GM12878 (cell line): ENCODE results near the gene WDR77. TPM values are rescaled to one million over a fixed set of nuclear protein-coding genes. Genes with fewer than 3 reads are reported as not detected.

Experiments used
- ATAC-seq: fragments of 200-7000 bp; cut with Tn5 transposase; 3 replicates; pipeline ENCODE4 v1.9.1; 2020; ENCODE audit warnings: mild to moderate bottlenecking, moderate library complexity
- BruUV-seq: library from RNA; stranded (reverse); fragments of 400-500 nt; replicated peaks from 2 replicates; lab custom pipeline; 2021; lab: Mats Ljungman, UMichigan
- CTCF ChIA-PET: fragments of 300-600 bp; sonication (Branson Sonifier 250); formaldehyde crosslinking; extraction: SDS; loops from one replicate; lab custom pipeline; 2021; ENCODE audit warnings: inconsistent platforms; lab: Yijun Ruan, JAX
- POLR2A ChIA-PET: fragments of 350-600 bp; formaldehyde crosslinking; extraction: SDS; loops from one replicate; lab custom pipeline; 2021; ENCODE audit warnings: inconsistent platforms; lab: Charles Lee
- RAD21 ChIA-PET: fragments of 300-600 bp; sonication (Branson Sonifier 250); formaldehyde crosslinking; loops from one replicate; lab custom pipeline; 2023; ENCODE audit warnings: antibody characterized with exemption; ENCODE audit not compliant: unreplicated experiment; lab: Charles Lee
- SMC1A ChIA-PET: fragments of 300-600 bp; sonication (Branson Sonifier 250); formaldehyde crosslinking; loops from one replicate; lab custom pipeline; 2023; ENCODE audit not compliant: unreplicated experiment, uncharacterized antibody; lab: Charles Lee
- DNase-seq: peaks from one replicate; pipeline ENCODE4 v3.0.0-alpha.2; 2011; ENCODE audit warnings: low read depth, low spot score
- FAIRE-seq: peaks from 3 replicates; lab custom pipeline; 2011; peaks lifted over from hg19 to GRCh38; lab: Jason Lieb, UNC
- H2AFZ ChIP-seq: 2 replicates; pipeline ENCODE4 v1.6.0; 2011; ENCODE audit warnings: low read depth, low read length, control low read depth; ENCODE audit not compliant: control insufficient read depth
- H3K27ac ChIP-seq: 2 replicates; pipeline ENCODE4 v1.5.1; 2011; ENCODE audit warnings: control low read depth; ENCODE audit not compliant: control insufficient read depth, insufficient read depth
- H3K27me3 ChIP-seq, 2 experiments: replicated peaks in 1 of 2; 2 replicates each; pipeline versions ENCODE4 v1.6.0 to v1.6.1; 2011; ENCODE audit warnings: low read length in 1 of 2; ENCODE audit not compliant: control insufficient read depth in 2 of 2, insufficient read depth in 2 of 2
- H3K36me3 ChIP-seq, 2 experiments: 2 replicates each; pipeline ENCODE4 v1.5.1; 2011; ENCODE audit warnings: low read length in 1 of 2; ENCODE audit not compliant: control insufficient read depth in 2 of 2, insufficient read depth in 2 of 2
- H3K4me1 ChIP-seq: 2 replicates; pipeline ENCODE4 v1.6.1; 2011; ENCODE audit warnings: mild to moderate bottlenecking, low read length, moderate library complexity, mixed read lengths; ENCODE audit not compliant: control insufficient read depth, insufficient read depth
- H3K4me2 ChIP-seq: 2 replicates; pipeline ENCODE4 v1.6.0; 2011; ENCODE audit warnings: control low read depth; ENCODE audit not compliant: control insufficient read depth, insufficient read depth
- H3K4me3 ChIP-seq: fragments of 200-600 bp; sonication (generic); 2 replicates; pipeline ENCODE4 v1.5.1; 2016
- H3K79me2 ChIP-seq: 2 replicates; pipeline ENCODE4 v1.6.0; 2011; ENCODE audit warnings: low read length; ENCODE audit not compliant: control insufficient read depth, insufficient read depth
- H3K9ac ChIP-seq: 2 replicates; pipeline ENCODE4 v1.8.0; 2011; ENCODE audit warnings: low read length, control low read depth, mixed read lengths; ENCODE audit not compliant: control insufficient read depth, insufficient read depth
- H3K9me3 ChIP-seq: replicated peaks from 3 replicates; pipeline ENCODE4 v1.5.1; 2011; ENCODE audit warnings: mild to moderate bottlenecking, low read length; ENCODE audit not compliant: control insufficient read depth, insufficient read depth
- H4K20me1 ChIP-seq: 2 replicates; pipeline ENCODE4 v1.6.0; 2011; ENCODE audit not compliant: control insufficient read depth, insufficient read depth
- ASH2L ChIP-seq: fragments of 300-600, 200-600 bp; sonication (generic); IDR thresholded peaks from 2 replicates; pipeline ENCODE4 v1.6.1; 2017; ENCODE audit warnings: low read depth, mild to moderate bottlenecking, borderline replicate concordance
- IKZF1 ChIP-seq: fragments of 450-650 bp; conservative IDR thresholded peaks from 2 replicates; pipeline ENCODE4 v1.6.1; 2017; ENCODE audit warnings: antibody characterized with exemption, mild to moderate bottlenecking
- MXI1 ChIP-seq: fragments of 150-350 bp; IDR thresholded peaks from 2 replicates; pipeline ENCODE4 v1.6.1; 2011; ENCODE audit warnings: low read depth, mild to moderate bottlenecking, inconsistent platforms, low read length, improper control_type of control experiment
- NRF1 ChIP-seq: conservative IDR thresholded peaks from 2 replicates; pipeline ENCODE4 v1.6.1; 2011; ENCODE audit warnings: mild to moderate bottlenecking, low read depth, low read length, improper control_type of control experiment
- SMAD5 ChIP-seq: IDR thresholded peaks from 2 replicates; pipeline ENCODE4 v1.6.1; 2016; ENCODE audit warnings: antibody characterized with exemption, low read depth
- SREBF1 ChIP-seq: IDR thresholded peaks from 2 replicates; pipeline ENCODE4 v1.6.1; 2012; ENCODE audit warnings: mild to moderate bottlenecking, low read length
- YBX1 ChIP-seq: fragments of 450-650 bp; IDR thresholded peaks from 2 replicates; pipeline ENCODE4 v1.6.1; 2016; ENCODE audit warnings: antibody characterized with exemption
- ZNF217 ChIP-seq: fragments of 450-650 bp; IDR thresholded peaks from 2 replicates; pipeline ENCODE4 v1.6.1; 2017; ENCODE audit warnings: antibody characterized with exemption, mild to moderate bottlenecking
- ZSCAN29 ChIP-seq: fragments of 450-650 bp; IDR thresholded peaks from 2 replicates; pipeline ENCODE4 v1.6.1; 2017; ENCODE audit warnings: mild to moderate bottlenecking, moderate library complexity
- WGBS: methylation state at CpG from one replicate; pipeline ENCODE4 v1.1.6; 2016; ENCODE audit warnings: low lambda C conversion rate; ENCODE audit not compliant: insufficient replicate concordance, insufficient coverage; ENCODE audit errors: missing lambda C conversion rate; 5-methylcytosine and 5-hydroxymethylcytosine counted together
- in situ Hi-C: fragments of 300-500 bp; cut with MboI; formaldehyde crosslinking; loops from 9 replicates; pipeline ENCODE4 v1.14.3; 2018; ENCODE audit warnings: mixed read lengths
- intact Hi-C: fragments of 100-400 bp; cut with micrococcal nuclease; formaldehyde crosslinking; loops from one replicate; pipeline ENCODE4 v1.14.2; 2022; ENCODE audit not compliant: unreplicated experiment
- polyA plus RNA-seq, 11 experiments: library from polyadenylated mRNA; depleted of rRNA in 4 of 11; unstranded in 6 of 11; stranded (reverse) in 5 of 11; fragments of >200 nt; fragmentation: Nextera tagmentation in 4 of 11; fragmentation: Illumina TruSeq in 1 of 11; extraction: Ambion mirVana in 4 of 11; extraction: Trizol in 1 of 11; gene quantifications; 1 replicate in 1 of 11; 2 replicates in 10 of 11; pipeline versions ENCODE4 v1.2.1 to v1.2.3, GENCODE V29; 2011 to 2016; ENCODE audit warnings: inconsistent platforms in 2 of 11, missing spikeins in 2 of 11, low read depth in 1 of 11
- total RNA-seq, 4 experiments: library from RNA; depleted of rRNA in 3 of 4; stranded (reverse); fragments of >200 nt in 3 of 4; fragmentation: Illumina TruSeq in 1 of 4; extraction: Trizol in 1 of 4; gene quantifications; 2 replicates each; pipeline versions ENCODE4 v1.2.1 to v1.2.3, GENCODE V29; 2013 to 2021
- TF ChIP-seq, protein P1 (sequence below): fragments of 450-650 bp; IDR thresholded peaks from 2 replicates; pipeline ENCODE4 v1.6.1; 2017; ENCODE audit warnings: mild to moderate bottlenecking, low read depth, inconsistent platforms; ENCODE audit not compliant: poor library complexity, severe bottlenecking
- TF ChIP-seq, protein P2 (sequence below): IDR thresholded peaks from 2 replicates; pipeline ENCODE4 v1.6.1; 2011; ENCODE audit warnings: low read depth, low read length, improper control_type of control experiment, borderline replicate concordance
- TF ChIP-seq, protein P3 (sequence below): IDR thresholded peaks from 2 replicates; pipeline ENCODE4 v1.6.1; 2012; ENCODE audit warnings: improper control_type of control experiment, low read depth, low read length; ENCODE audit not compliant: insufficient replicate concordance

WDR77 gene
- total and polyA plus RNA-seq, 10 of the 15 experiments (the other 5 are each of a cell fraction or from before 2014, with no cell fraction given): 12.7 to 167 (median 67.1) TPM

DNA sequence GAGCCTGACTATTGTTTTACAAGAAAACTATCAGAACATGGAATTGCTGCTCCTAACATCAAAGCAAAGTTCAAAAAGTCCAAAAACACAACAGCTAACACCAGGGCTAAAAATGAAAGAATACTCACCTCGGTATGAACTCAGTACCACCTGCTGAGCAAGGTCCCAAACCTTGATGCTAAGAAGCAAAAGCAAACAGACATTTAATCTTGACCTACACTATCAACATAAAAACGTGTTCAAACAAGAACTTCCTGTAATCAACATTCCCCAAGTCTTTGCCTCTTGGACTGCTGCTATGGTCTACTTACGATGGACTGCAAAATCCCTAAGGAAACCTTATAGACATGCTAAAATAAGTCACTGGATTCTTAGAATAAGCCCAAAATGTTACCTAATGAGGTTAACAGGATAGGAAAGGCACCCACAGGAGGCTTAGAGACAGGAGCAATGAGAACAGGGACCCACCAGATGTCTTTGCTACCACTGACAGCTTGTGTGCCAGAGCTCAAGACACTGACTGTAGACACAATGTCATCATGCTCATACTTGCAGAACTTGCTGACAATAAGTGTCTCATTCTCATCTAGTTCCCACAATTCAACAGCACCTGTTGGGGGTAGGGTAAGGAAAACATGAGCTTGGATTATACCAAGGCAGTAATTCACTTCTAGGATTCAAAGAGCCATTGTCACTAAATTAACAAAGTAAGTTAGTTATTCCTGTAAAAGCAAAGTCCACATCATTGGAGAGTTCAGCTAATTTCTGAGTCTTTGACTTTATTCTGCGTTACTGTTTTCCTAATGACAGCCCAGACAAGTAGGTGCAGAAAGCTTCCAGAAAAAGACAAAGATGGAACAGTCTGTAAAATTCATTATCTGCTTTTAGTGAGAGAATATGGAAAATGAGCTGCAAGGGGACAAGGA is 1.8 kb downstream of the WDR77 start:
- RAD21 ChIA-PET: interaction anchor here (0.8 to 3.5 kb wide), 8 partner anchors 9 to 322 kb away, joined by 3 to 18 read pairs (median 5); no protein-coding TSS in a partner anchor
- H2AFZ ChIP-seq: peak overlapping the region; percentile 17; the same call in 1 of the 2 replicates
- DNase-seq (no peak), FAIRE-seq (no peak), ATAC-seq (no peak)
- H3K9me3 ChIP-seq: no peaks in the 10 kb centered on the region
- CTCF ChIA-PET: interaction anchor here (1.0 to 3.1 kb wide), 10 partner anchors 9 to 416 kb away, joined by 3 to 22 read pairs (median 4); no protein-coding TSS in a partner anchor
- POLR2A ChIA-PET: interaction anchor here (0.6 to 1.5 kb wide), 3 partner anchors 24 to 233 kb away, joined by 3 to 5 read pairs (median 4); no protein-coding TSS in a partner anchor
- peak overlapping the region; percentile 98 for H3K4me3 ChIP-seq
- WGBS: 57% methylated on average over 4 of the region's 4 CpGs
- peaks cover 5 to 32% of the 10 kb centered on the region in 2 experiments; a peak in 3 of 4 replicates for H3K36me3 ChIP-seq
- H3K9ac ChIP-seq: peak overlapping the region; percentile 85; the same call in 1 of the 2 replicates
- H3K4me2 ChIP-seq: peak overlapping the region; percentile 32
- H3K4me1 ChIP-seq: peaks cover 31% of the 10 kb centered on the region
- peak overlapping the region; percentile 67 for H3K27ac ChIP-seq
- in situ Hi-C loops (no loop called here), intact Hi-C loops (loop anchor here (5.0 kb wide), 1 partner anchor 60 kb away; no protein-coding TSS in a partner anchor)
- H3K79me2 ChIP-seq: peaks cover 66% of the 10 kb centered on the region
- BruUV-seq: TSS peak; percentile 52
- no peaks in the 10 kb centered on the region for H4K20me1 ChIP-seq
- TF ChIP-seq, protein P1, sequence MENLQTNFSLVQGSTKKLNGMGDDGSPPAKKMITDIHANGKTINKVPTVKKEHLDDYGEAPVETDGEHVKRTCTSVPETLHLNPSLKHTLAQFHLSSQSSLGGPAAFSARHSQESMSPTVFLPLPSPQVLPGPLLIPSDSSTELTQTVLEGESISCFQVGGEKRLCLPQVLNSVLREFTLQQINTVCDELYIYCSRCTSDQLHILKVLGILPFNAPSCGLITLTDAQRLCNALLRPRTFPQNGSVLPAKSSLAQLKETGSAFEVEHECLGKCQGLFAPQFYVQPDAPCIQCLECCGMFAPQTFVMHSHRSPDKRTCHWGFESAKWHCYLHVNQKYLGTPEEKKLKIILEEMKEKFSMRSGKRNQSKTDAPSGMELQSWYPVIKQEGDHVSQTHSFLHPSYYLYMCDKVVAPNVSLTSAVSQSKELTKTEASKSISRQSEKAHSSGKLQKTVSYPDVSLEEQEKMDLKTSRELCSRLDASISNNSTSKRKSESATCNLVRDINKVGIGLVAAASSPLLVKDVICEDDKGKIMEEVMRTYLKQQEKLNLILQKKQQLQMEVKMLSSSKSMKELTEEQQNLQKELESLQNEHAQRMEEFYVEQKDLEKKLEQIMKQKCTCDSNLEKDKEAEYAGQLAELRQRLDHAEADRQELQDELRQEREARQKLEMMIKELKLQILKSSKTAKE: no peak
- TF ChIP-seq ASH2L (no peak), ZNF217 (no peak), SREBF1 (no peak), YBX1 (no peak), NRF1 (no peak), MXI1 (no peak), SMAD5 (no peak), IKZF1 (no peak), ZSCAN29 (no peak)
- TF ChIP-seq, protein P2, sequence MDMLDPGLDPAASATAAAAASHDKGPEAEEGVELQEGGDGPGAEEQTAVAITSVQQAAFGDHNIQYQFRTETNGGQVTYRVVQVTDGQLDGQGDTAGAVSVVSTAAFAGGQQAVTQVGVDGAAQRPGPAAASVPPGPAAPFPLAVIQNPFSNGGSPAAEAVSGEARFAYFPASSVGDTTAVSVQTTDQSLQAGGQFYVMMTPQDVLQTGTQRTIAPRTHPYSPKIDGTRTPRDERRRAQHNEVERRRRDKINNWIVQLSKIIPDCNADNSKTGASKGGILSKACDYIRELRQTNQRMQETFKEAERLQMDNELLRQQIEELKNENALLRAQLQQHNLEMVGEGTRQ: no peak
- TF ChIP-seq, protein P3, sequence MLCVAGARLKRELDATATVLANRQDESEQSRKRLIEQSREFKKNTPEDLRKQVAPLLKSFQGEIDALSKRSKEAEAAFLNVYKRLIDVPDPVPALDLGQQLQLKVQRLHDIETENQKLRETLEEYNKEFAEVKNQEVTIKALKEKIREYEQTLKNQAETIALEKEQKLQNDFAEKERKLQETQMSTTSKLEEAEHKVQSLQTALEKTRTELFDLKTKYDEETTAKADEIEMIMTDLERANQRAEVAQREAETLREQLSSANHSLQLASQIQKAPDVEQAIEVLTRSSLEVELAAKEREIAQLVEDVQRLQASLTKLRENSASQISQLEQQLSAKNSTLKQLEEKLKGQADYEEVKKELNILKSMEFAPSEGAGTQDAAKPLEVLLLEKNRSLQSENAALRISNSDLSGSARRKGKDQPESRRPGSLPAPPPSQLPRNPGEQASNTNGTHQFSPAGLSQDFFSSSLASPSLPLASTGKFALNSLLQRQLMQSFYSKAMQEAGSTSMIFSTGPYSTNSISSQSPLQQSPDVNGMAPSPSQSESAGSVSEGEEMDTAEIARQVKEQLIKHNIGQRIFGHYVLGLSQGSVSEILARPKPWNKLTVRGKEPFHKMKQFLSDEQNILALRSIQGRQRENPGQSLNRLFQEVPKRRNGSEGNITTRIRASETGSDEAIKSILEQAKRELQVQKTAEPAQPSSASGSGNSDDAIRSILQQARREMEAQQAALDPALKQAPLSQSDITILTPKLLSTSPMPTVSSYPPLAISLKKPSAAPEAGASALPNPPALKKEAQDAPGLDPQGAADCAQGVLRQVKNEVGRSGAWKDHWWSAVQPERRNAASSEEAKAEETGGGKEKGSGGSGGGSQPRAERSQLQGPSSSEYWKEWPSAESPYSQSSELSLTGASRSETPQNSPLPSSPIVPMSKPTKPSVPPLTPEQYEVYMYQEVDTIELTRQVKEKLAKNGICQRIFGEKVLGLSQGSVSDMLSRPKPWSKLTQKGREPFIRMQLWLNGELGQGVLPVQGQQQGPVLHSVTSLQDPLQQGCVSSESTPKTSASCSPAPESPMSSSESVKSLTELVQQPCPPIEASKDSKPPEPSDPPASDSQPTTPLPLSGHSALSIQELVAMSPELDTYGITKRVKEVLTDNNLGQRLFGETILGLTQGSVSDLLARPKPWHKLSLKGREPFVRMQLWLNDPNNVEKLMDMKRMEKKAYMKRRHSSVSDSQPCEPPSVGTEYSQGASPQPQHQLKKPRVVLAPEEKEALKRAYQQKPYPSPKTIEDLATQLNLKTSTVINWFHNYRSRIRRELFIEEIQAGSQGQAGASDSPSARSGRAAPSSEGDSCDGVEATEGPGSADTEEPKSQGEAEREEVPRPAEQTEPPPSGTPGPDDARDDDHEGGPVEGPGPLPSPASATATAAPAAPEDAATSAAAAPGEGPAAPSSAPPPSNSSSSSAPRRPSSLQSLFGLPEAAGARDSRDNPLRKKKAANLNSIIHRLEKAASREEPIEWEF: no peak
- no peaks in the 10 kb centered on the region for H3K27me3 ChIP-seq
- SMC1A ChIA-PET: interaction anchor here (0.6 to 2.0 kb wide), 17 partner anchors 9 to 417 kb away, joined by 3 to 6 read pairs (median 3); partner anchors contain the start of genes ADORA3 and TMIGD3
